Measurements from ENCODE around the gene MB21D2. TPM values are rescaled to one million over a fixed set of nuclear protein-coding genes. Genes with fewer than 3 reads are reported as not detected.
"Not testable (repeated sequence)": the region's sequence is repeated elsewhere in the genome, so short reads cannot be mapped to it uniquely, and the experiment has no call there.

Gene MB21D2
- total RNA-seq, 1 donor from 2014 or later = 8.9 TPM

GRCh38 chr3:192788816-192789515, 128.7 kb downstream of the MB21D2 start:
- not testable (repeated sequence) for DNase-seq (ENCODE audit: low spot score); H3K27ac Mint-ChIP-seq (ENCODE audit: unreplicated experiment); H3K4me1 Mint-ChIP-seq (ENCODE audit: low read depth); H3K36me3 Mint-ChIP-seq (ENCODE audit: low read depth); H3K9me3 Mint-ChIP-seq (ENCODE audit: low read depth)
- Mint-ChIP-seq H3K27me3 (ENCODE audit: low read depth) (peaks cover 14% of the 10 kb centered on the region), H3K4me3 (ENCODE audit: unreplicated experiment) (peak overlapping the region; percentile 4)
- TF ChIP-seq CTCF (IDR thresholded peaks at IDR 0.05) = peak; percentile 53

GRCh38 chr3:192778508-192778907, 139.1 kb downstream of the MB21D2 start:
- peaks cover 17% of the 10 kb centered on the region for H3K27me3 Mint-ChIP-seq (ENCODE audit: low read depth)
- no peak overlapping the region for H3K27ac Mint-ChIP-seq (ENCODE audit: unreplicated experiment)
- no peaks in the 10 kb centered on the region for H3K4me1 Mint-ChIP-seq (ENCODE audit: low read depth)
- DNase-seq (ENCODE audit: low spot score) = no peak
- no peaks in the 10 kb centered on the region for H3K36me3 Mint-ChIP-seq (ENCODE audit: low read depth)
- H3K9me3 Mint-ChIP-seq (ENCODE audit: low read depth) = peaks cover 21% of the 10 kb centered on the region
- H3K4me3 Mint-ChIP-seq (ENCODE audit: unreplicated experiment) = no peak overlapping the region
- no peak for TF ChIP-seq CTCF (IDR thresholded peaks at IDR 0.05)

- H3K27ac Mint-ChIP-seq (ENCODE audit: unreplicated experiment); H3K4me3 Mint-ChIP-seq (ENCODE audit: unreplicated experiment); DNase-seq (ENCODE audit: low spot score); H3K36me3 Mint-ChIP-seq (ENCODE audit: low read depth); H3K4me1 Mint-ChIP-seq (ENCODE audit: low read depth): not testable (repeated sequence)
- H3K9me3 Mint-ChIP-seq (ENCODE audit: low read depth) = peaks cover 21% of the 10 kb centered on the region
- H3K27me3 Mint-ChIP-seq (ENCODE audit: low read depth) = peaks cover 20% of the 10 kb centered on the region
Measured at GRCh38 chr3:192774341-192774740, 143.3 kb downstream of the MB21D2 start.

GRCh38 chr3:192772240-192772894, 145.3 kb downstream of the MB21D2 start:
- no peak overlapping the region for H3K27ac Mint-ChIP-seq (ENCODE audit: unreplicated experiment)
- peak; percentile 57 for TF ChIP-seq CTCF (IDR thresholded peaks at IDR 0.05)
- peaks cover 17% of the 10 kb centered on the region for H3K27me3 Mint-ChIP-seq (ENCODE audit: low read depth)
- H3K9me3 Mint-ChIP-seq (ENCODE audit: low read depth) = peaks cover 17% of the 10 kb centered on the region
- no peaks in the 10 kb centered on the region for H3K36me3 Mint-ChIP-seq (ENCODE audit: low read depth)
- DNase-seq (ENCODE audit: low spot score) = no peak
- no peak overlapping the region for H3K4me3 Mint-ChIP-seq (ENCODE audit: unreplicated experiment)
- H3K4me1 Mint-ChIP-seq (ENCODE audit: low read depth) = no peaks in the 10 kb centered on the region

- Mint-ChIP-seq H3K36me3 (ENCODE audit: low read depth) (no peaks in the 10 kb centered on the region), H3K27me3 (ENCODE audit: low read depth) (peaks cover 10% of the 10 kb centered on the region), H3K27ac (ENCODE audit: unreplicated experiment) (no peak overlapping the region), H3K9me3 (ENCODE audit: low read depth) (peaks cover 14% of the 10 kb centered on the region), H3K4me3 (ENCODE audit: unreplicated experiment) (no peak overlapping the region), H3K4me1 (ENCODE audit: low read depth) (no peaks in the 10 kb centered on the region)
- no peak for TF ChIP-seq CTCF (IDR thresholded peaks at IDR 0.05)
- no peak for DNase-seq (ENCODE audit: low spot score)
Measured at GRCh38 chr3:192758654-192759053, 159.0 kb downstream of the MB21D2 start.

All from chondrocyte (in vitro differentiated cells).